ENCODE results near the gene BNIP5. TPM values are rescaled to one million over a fixed set of nuclear protein-coding genes. Genes with fewer than 3 reads are reported as not detected.

Gene BNIP5
- total and polyA plus RNA-seq, 4 donors = 2.3 TPM; not detected in 3

DNA sequence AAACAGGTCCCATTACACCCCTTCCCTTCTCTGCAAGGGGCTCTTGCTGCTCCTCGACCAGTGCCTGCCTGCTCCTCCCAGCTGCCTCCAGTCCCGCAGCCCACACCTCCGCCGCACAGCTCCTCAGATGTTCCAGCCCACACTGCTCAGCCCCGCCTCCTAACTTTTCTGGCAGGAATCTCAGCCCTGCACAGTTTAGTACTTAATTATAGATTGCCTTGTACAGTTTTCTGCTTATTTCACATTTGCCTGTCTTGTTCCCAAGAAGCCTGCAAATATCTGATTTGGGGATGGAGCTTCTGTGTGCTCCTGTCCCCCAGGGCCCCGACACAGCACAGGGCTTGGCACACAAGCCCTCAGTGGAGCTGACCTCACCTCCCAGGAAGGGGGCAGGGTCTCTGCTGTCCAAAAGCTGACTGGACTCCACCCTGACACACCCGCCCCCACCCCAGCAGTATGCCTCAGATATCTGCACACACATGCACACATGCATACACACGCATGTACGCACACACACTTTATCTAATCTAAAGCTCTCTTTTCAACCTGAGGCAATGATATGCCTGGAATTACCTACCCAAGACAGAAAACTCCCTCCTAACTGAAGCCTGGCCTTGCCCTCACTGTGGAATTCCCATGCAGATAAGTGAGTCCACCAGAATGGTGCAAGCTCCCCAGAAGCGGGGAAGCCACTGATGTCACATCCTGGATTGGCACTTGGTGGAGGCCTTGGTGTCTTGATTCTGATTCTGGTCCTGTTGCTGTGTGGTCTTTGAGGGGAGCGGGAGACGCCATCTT, 68.0 kb downstream of the BNIP5 start:
- no peaks in the 10 kb centered on the region for H3K36me3 ChIP-seq (ENCODE audit: control insufficient read depth in 1 of 2, insufficient read depth in 2 of 2, low read length in 1 of 2)
- no peak overlapping the region for H3K4me3 ChIP-seq (ENCODE audit: low read length in 2 of 2)
- intact Hi-C loops (cut with DNase I) = no loop called here
- no peaks in the 10 kb centered on the region for H3K27me3 ChIP-seq (ENCODE audit: control insufficient read depth in 1 of 2, insufficient read depth in 2 of 2, low read length in 1 of 2)
- H3K27ac ChIP-seq (ENCODE audit: low read depth in 1 of 2, low read length in 2 of 2) = no peak overlapping the region
- H3K9me3 ChIP-seq (ENCODE audit: control insufficient read depth, low read length) = peaks cover 2% of the 10 kb centered on the region
- WGBS, 2 donors = 44 to 48% methylated on average over 12 of the region's 12 CpGs
- H3K4me1 ChIP-seq (ENCODE audit: control insufficient read depth in 1 of 2, insufficient read depth in 2 of 2, low read length in 2 of 2) = no peaks in the 10 kb centered on the region
- ATAC-seq (ENCODE audit: low FRiP score) = no peak
- no peak for DNase-seq

DNA sequence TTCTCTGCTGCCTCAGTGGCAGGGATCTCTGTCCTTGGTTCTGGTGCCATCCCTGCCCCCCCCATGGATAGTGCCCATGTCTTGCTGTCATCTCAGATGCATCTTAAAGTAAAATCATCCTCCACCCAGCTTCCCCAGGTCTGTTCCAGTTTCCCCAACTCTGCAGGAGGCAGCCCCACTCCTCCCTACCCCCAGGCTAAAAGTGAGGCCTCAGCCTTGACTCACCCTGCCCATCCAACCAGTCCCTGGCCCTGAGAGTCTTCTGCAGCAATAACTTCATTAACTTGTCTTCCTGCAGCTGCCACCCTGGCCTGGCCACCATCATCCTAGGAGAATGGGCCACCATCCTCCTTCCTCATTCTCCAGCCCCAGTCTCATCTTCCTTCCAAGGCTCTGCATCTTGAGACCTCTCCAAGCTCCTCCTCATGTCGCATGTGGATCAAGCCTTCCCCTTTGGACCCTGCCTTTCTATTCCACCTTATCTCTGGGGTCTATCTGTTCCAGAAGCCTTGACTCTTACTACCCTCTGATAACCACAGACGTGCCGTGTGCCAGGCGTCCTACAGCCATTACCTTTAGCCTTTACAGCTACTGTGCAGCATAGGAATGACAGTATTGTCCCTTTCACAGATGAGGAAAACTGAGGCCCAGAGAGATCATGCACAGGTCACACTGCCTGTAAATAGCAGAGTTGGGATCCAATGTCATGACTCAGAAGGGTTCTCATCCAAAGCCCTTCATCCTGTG, 68.8 kb downstream of the BNIP5 start:
- WGBS, 2 donors = 95 to 98% methylated on average over 4 of the region's 4 CpGs
- H3K36me3 ChIP-seq (ENCODE audit: control insufficient read depth in 1 of 2, insufficient read depth in 2 of 2, low read length in 1 of 2) = no peaks in the 10 kb centered on the region
- no peak overlapping the region for H3K27ac ChIP-seq (ENCODE audit: low read depth in 1 of 2, low read length in 2 of 2)
- intact Hi-C loops (cut with DNase I) = no loop called here
- ATAC-seq (ENCODE audit: low FRiP score) (no peak), DNase-seq (no peak)
- H3K4me3 ChIP-seq (ENCODE audit: low read length in 2 of 2) = no peak overlapping the region
- H3K9me3 ChIP-seq (ENCODE audit: control insufficient read depth, low read length) = peaks cover 2% of the 10 kb centered on the region
- H3K4me1 ChIP-seq (ENCODE audit: control insufficient read depth in 1 of 2, insufficient read depth in 2 of 2, low read length in 2 of 2) = no peaks in the 10 kb centered on the region
- H3K27me3 ChIP-seq (ENCODE audit: control insufficient read depth in 1 of 2, insufficient read depth in 2 of 2, low read length in 1 of 2) = no peaks in the 10 kb centered on the region

DNA sequence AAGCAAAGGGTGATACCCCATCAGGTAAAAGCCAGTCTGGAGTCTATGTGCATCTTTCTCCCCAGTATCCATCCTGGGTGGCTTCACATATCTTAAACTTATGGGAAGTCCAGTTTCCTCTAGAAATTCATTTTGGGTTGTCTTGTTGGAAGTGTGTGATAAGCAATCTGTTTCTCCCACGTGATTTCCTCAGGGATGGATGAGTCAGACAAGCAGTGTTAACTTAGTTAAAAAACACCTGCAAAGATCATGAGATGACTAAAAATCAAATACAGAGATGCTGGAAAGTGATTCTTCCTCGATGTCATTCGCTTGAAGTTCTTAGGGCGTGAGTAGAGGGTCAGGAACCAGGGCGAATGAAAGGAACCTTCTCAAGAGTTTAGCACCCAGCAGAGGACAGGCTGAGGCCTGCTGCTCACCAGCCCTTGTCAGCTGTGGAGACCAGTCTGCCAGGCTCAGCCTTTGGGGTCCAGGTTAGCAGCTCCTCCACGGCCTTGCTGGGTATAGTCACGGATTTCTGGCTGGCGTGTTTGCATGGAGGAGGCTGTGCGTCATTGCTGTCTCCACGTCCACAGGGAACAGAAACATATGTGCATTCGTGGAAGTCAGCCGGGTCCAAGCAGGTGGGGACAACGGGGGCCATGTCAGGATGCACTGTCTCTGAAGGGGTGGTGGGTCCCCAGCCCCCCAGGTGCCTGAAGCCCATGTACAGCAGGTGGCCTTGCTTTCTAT, 69.6 kb downstream of the BNIP5 start:
- no peaks in the 10 kb centered on the region for H3K36me3 ChIP-seq (ENCODE audit: control insufficient read depth in 1 of 2, insufficient read depth in 2 of 2, low read length in 1 of 2)
- H3K4me3 ChIP-seq (ENCODE audit: low read length in 2 of 2) = no peak overlapping the region
- no peaks in the 10 kb centered on the region for H3K27me3 ChIP-seq (ENCODE audit: control insufficient read depth in 1 of 2, insufficient read depth in 2 of 2, low read length in 1 of 2)
- WGBS, 2 donors = 93 to 94% methylated on average over 13 of the region's 13 CpGs
- intact Hi-C loops (cut with DNase I) = no loop called here
- ATAC-seq (ENCODE audit: low FRiP score) (no peak), DNase-seq (no peak)
- H3K4me1 ChIP-seq (ENCODE audit: control insufficient read depth in 1 of 2, insufficient read depth in 2 of 2, low read length in 2 of 2) = no peaks in the 10 kb centered on the region
- H3K9me3 ChIP-seq (ENCODE audit: control insufficient read depth, low read length) = peaks cover 2% of the 10 kb centered on the region
- no peak overlapping the region for H3K27ac ChIP-seq (ENCODE audit: low read depth in 1 of 2, low read length in 2 of 2)

Other genes starting within 250 kb of the BNIP5 start
- 10 to 100 TPM; 10.1 to 12.9 TPM for gene MAPK13, start 206.4 kb downstream of the BNIP5 start, total RNA-seq
- 10 to 100 TPM in 1 of 2 donors, 1 to 10 TPM in 1; 2.2 to 20.3 TPM for gene MAPK13, start 206.4 kb downstream of the BNIP5 start, polyA plus RNA-seq
- 10 to 100 TPM; 26.4 to 32.9 TPM for gene BRPF3, start 140.1 kb downstream of the BNIP5 start, total RNA-seq
- gene BRPF3, start 140.1 kb downstream of the BNIP5 start, polyA plus RNA-seq = 10 to 100 TPM in 1 of 2 donors, 1 to 10 TPM in 1; 8.4 to 11.3 TPM
- under 1 TPM in 1 of 2 donors, not detected in 1; 0.23 TPM for gene PNPLA1, start 66.8 kb downstream of the BNIP5 start, total RNA-seq
- under 1 TPM in 1 of 2 donors, not detected in 1; 0.15 TPM for gene PNPLA1, start 66.8 kb downstream of the BNIP5 start, polyA plus RNA-seq
- 1 to 10 TPM; 2.2 to 2.8 TPM for gene ETV7, start 50.8 kb upstream of the BNIP5 start, total RNA-seq
- 1 to 10 TPM; 3.4 to 5.4 TPM for gene ETV7, start 50.8 kb upstream of the BNIP5 start, polyA plus RNA-seq
- gene PXT1, start 106.0 kb upstream of the BNIP5 start, total RNA-seq = not detected
- under 1 TPM in 1 of 2 donors, not detected in 1; 0.05 TPM for gene PXT1, start 106.0 kb upstream of the BNIP5 start, polyA plus RNA-seq
- gene KCTD20, start 106.1 kb upstream of the BNIP5 start, total RNA-seq = 10 to 100 TPM; 58.7 to 70.6 TPM
- gene KCTD20, start 106.1 kb upstream of the BNIP5 start, polyA plus RNA-seq = 10 to 100 TPM; 25.8 to 27.3 TPM
- 10 to 100 TPM; 25.2 to 38.0 TPM for gene STK38, start 210.6 kb upstream of the BNIP5 start, total RNA-seq
- gene STK38, start 210.6 kb upstream of the BNIP5 start, polyA plus RNA-seq = 10 to 100 TPM; 14.9 to 16.2 TPM